Hematopoietic multipotent progenitor cell treated with erythropoietin and hydrocortisone succinate and interleukin-3 and kit ligand, for 17 days (in vitro differentiated cells): Measurements from ENCODE around the gene GNAZ.
"Not testable (repeated sequence)": the region's sequence is repeated elsewhere in the genome, so short reads cannot be mapped to it uniquely, and the experiment has no call there.

Experiments used
- DNase-seq: peaks from one replicate; pipeline ENCODE4 v3.0.0-alpha.2; 2015; ENCODE audit warnings: low spot score

The GNAZ gene

GRCh38 chr22:23070418-23071229 is at the start of gene GNAZ:
TSS of gene GNAZ (plus strand) at chr22:23070519. CDS start at chr22:23095696, 25,177 bp downstream.
- DNase-seq, result no peak

- no peak for DNase-seq
Observed at GRCh38 chr22:23020659-23021293, 49.5 kb upstream of the GNAZ start.

- DNase-seq, result not testable (repeated sequence)
Observed at GRCh38 chr22:23021660-23022353, 48.5 kb upstream of the GNAZ start.

- DNase-seq, result no peak
Observed at GRCh38 chr22:23023294-23023693, 47.0 kb upstream of the GNAZ start.

- DNase-seq, result no peak
Observed at GRCh38 chr22:23026777-23027176, 43.5 kb upstream of the GNAZ start.

GRCh38 chr22:23027849-23028248 is 42.5 kb upstream of the GNAZ start:
- DNase-seq, result not testable (repeated sequence)

GRCh38 chr22:23029521-23030228 is 40.6 kb upstream of the GNAZ start:
- DNase-seq, result no peak

- DNase-seq, result no peak
Observed at GRCh38 chr22:23031381-23031780, 38.9 kb upstream of the GNAZ start.

GRCh38 chr22:23031786-23032185 is 38.5 kb upstream of the GNAZ start:
- no peak for DNase-seq

GRCh38 chr22:23032658-23033057 is 37.7 kb upstream of the GNAZ start:
- DNase-seq, result no peak

- no peak for DNase-seq
Observed at GRCh38 chr22:23033116-23033905, 37.0 kb upstream of the GNAZ start.

GRCh38 chr22:23034621-23035556 is 35.4 kb upstream of the GNAZ start:
- no peak for DNase-seq

- DNase-seq, result no peak
Observed at GRCh38 chr22:23035557-23036277, 34.6 kb upstream of the GNAZ start.

GRCh38 chr22:23036684-23037428 is 33.5 kb upstream of the GNAZ start:
- no peak for DNase-seq

GRCh38 chr22:23037429-23038333 is 32.6 kb upstream of the GNAZ start:
- no peak for DNase-seq

- DNase-seq, result no peak
Observed at GRCh38 chr22:23038334-23038642, 32.0 kb upstream of the GNAZ start.

- DNase-seq, result no peak
Observed at GRCh38 chr22:23038902-23039301, 31.4 kb upstream of the GNAZ start.

- no peak for DNase-seq
Observed at GRCh38 chr22:23042179-23042578, 28.1 kb upstream of the GNAZ start.
